Measurements from ENCODE around the gene ATPAF1.
"Not testable (repeated sequence)": the region's sequence is repeated elsewhere in the genome, so short reads cannot be mapped to it uniquely, and the experiment has no call there.

The ATPAF1 gene

DNA sequence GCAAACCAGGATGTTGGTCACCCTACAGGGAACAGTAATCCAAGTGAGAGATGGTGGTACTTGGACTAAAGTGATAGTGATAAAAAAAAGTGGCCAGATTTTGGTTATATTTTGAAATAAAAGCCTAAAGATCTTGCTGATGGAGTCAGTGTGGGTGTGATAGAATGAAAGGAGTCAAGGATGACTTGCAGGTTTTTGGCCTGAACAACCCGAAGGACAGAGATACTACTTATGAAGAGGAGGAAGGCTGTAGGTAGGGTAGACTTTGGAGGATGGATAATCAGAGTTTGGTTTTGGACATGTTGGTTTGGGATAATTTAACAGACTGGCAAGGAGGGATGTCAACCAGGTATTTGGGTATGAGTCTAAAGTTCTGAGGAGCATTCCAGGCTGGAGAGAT is 2.0 kb upstream of the ATPAF1 start:
- H2AFZ ChIP-seq: no peak overlapping the region

GRCh38 chr1:46665983-46666382 is 2.2 kb downstream of the ATPAF1 start:
- TF ChIP-seq, protein P1, sequence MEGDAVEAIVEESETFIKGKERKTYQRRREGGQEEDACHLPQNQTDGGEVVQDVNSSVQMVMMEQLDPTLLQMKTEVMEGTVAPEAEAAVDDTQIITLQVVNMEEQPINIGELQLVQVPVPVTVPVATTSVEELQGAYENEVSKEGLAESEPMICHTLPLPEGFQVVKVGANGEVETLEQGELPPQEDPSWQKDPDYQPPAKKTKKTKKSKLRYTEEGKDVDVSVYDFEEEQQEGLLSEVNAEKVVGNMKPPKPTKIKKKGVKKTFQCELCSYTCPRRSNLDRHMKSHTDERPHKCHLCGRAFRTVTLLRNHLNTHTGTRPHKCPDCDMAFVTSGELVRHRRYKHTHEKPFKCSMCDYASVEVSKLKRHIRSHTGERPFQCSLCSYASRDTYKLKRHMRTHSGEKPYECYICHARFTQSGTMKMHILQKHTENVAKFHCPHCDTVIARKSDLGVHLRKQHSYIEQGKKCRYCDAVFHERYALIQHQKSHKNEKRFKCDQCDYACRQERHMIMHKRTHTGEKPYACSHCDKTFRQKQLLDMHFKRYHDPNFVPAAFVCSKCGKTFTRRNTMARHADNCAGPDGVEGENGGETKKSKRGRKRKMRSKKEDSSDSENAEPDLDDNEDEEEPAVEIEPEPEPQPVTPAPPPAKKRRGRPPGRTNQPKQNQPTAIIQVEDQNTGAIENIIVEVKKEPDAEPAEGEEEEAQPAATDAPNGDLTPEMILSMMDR (IDR thresholded peaks at IDR 0.05): no peak

More for the DNA sequence above, 2.0 kb upstream of the ATPAF1 start:
- Histone ChIP-seq H3K36me3 (ENCODE audit: control insufficient read depth, insufficient read depth, low read length) (no peaks in the 10 kb centered on the region), H3K9ac (no peak overlapping the region), H3K4me2 (ENCODE audit: low read length) (no peak overlapping the region), H3K9me3 (ENCODE audit: control insufficient read depth, low read length) (no peaks in the 10 kb centered on the region), H3K27me3 (ENCODE audit: control insufficient read depth, insufficient read depth, low read length) (no peaks in the 10 kb centered on the region), H3K27ac (no peak overlapping the region), H3K79me2 (no peaks in the 10 kb centered on the region), H3K4me3 (ENCODE audit: low read depth, low read length) (no peak overlapping the region), H3K4me1 (no peaks in the 10 kb centered on the region)
- TF ChIP-seq, protein P1 (IDR thresholded peaks at IDR 0.05): no peak

GRCh38 chr1:46662919-46663318 is 5.2 kb downstream of the ATPAF1 start:
- H3K27ac ChIP-seq; H3K9ac ChIP-seq; H3K4me1 ChIP-seq; H3K9me3 ChIP-seq (ENCODE audit: control insufficient read depth, low read length); H3K4me3 ChIP-seq (ENCODE audit: low read depth, low read length); H3K79me2 ChIP-seq; H3K4me2 ChIP-seq (ENCODE audit: low read length); H3K36me3 ChIP-seq (ENCODE audit: control insufficient read depth, insufficient read depth, low read length); H2AFZ ChIP-seq; H3K27me3 ChIP-seq (ENCODE audit: control insufficient read depth, insufficient read depth, low read length): not testable (repeated sequence)

More at GRCh38 chr1:46665983-46666382, 2.2 kb downstream of the ATPAF1 start:
- Histone ChIP-seq H2AFZ (no peak overlapping the region), H3K79me2 (no peaks in the 10 kb centered on the region), H3K4me3 (ENCODE audit: low read depth, low read length) (no peak overlapping the region), H3K36me3 (ENCODE audit: control insufficient read depth, insufficient read depth, low read length) (no peaks in the 10 kb centered on the region), H3K4me1 (no peaks in the 10 kb centered on the region), H3K27ac (no peak overlapping the region), H3K9me3 (ENCODE audit: control insufficient read depth, low read length) (no peaks in the 10 kb centered on the region), H3K4me2 (ENCODE audit: low read length) (no peak overlapping the region), H3K9ac (no peak overlapping the region), H3K27me3 (ENCODE audit: control insufficient read depth, insufficient read depth, low read length) (no peaks in the 10 kb centered on the region)

DNA sequence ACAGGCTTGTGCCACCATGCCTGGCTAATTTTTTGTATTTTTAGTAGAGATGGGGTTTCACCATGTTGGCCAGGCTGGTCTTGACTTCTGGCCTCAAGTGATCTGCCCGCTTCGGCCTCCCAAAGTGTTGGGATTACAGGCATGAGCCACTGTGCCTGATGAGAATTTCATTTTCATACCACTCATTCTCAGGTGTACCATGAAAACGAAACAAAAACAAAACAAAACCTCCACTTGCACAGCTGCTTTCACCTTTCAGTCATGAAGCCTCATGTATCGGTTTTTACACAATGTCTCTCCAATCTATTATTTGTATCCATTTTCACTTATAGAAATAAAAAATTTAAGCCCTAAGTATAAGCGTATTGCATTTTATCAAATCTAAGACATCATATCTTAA is 8.0 kb downstream of the ATPAF1 start:
- H3K36me3 ChIP-seq (ENCODE audit: control insufficient read depth, insufficient read depth, low read length); H3K79me2 ChIP-seq; H3K9ac ChIP-seq; H3K4me3 ChIP-seq (ENCODE audit: low read depth, low read length); H3K27ac ChIP-seq; H3K4me2 ChIP-seq (ENCODE audit: low read length); H3K4me1 ChIP-seq; H3K9me3 ChIP-seq (ENCODE audit: control insufficient read depth, low read length); H3K27me3 ChIP-seq (ENCODE audit: control insufficient read depth, insufficient read depth, low read length); H2AFZ ChIP-seq: not testable (repeated sequence)

GRCh38 chr1:46659307-46659870 is 8.8 kb downstream of the ATPAF1 start:
- TF ChIP-seq, protein P1 (IDR thresholded peaks at IDR 0.05): no peak
- Histone ChIP-seq H3K27me3 (ENCODE audit: control insufficient read depth, insufficient read depth, low read length) (no peaks in the 10 kb centered on the region), H3K27ac (no peak overlapping the region), H2AFZ (no peak overlapping the region), H3K36me3 (ENCODE audit: control insufficient read depth, insufficient read depth, low read length) (no peaks in the 10 kb centered on the region), H3K4me3 (ENCODE audit: low read depth, low read length) (no peak overlapping the region), H3K79me2 (no peaks in the 10 kb centered on the region), H3K4me2 (ENCODE audit: low read length) (no peak overlapping the region), H3K9ac (no peak overlapping the region), H3K9me3 (ENCODE audit: control insufficient read depth, low read length) (no peaks in the 10 kb centered on the region), H3K4me1 (no peaks in the 10 kb centered on the region)

DNA sequence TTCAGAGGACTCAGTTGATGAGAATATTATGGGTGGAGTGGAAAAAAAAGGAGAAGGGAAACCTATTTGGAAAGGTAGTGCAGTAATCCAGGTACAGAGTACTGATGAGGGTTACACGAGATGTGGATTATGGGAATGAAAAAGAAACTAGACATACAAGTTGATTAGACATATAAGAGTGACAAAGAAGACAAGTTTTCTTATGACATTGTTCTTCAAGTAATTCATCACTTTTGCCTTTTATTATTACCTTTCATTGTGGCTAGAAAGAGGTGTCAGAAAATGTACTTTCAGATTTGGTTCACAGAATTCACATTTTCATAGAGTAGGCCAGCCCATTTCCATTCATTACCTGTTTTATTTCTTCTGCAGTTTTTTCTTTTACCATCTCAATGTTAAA is 10.4 kb downstream of the ATPAF1 start:
- H3K36me3 ChIP-seq (ENCODE audit: control insufficient read depth, insufficient read depth, low read length): no peaks in the 10 kb centered on the region
- no peaks in the 10 kb centered on the region for H3K9me3 ChIP-seq (ENCODE audit: control insufficient read depth, low read length)
- H3K4me3 ChIP-seq (ENCODE audit: low read depth, low read length): no peak overlapping the region
- no peak overlapping the region for H3K9ac ChIP-seq
- TF ChIP-seq, protein P1 (IDR thresholded peaks at IDR 0.05): no peak
- H2AFZ ChIP-seq: no peak overlapping the region
- no peaks in the 10 kb centered on the region for H3K27me3 ChIP-seq (ENCODE audit: control insufficient read depth, insufficient read depth, low read length)
- H3K4me2 ChIP-seq (ENCODE audit: low read length): no peak overlapping the region
- H3K27ac ChIP-seq: no peak overlapping the region
- H3K4me1 ChIP-seq: no peaks in the 10 kb centered on the region
- no peaks in the 10 kb centered on the region for H3K79me2 ChIP-seq

All from parathyroid adenoma (tissue), 2 donors.